Osteoblast (primary cell): ENCODE results near the gene USF2. TPM values are rescaled to one million over a fixed set of nuclear protein-coding genes. Genes with fewer than 3 reads are reported as not detected.

Experiments used
- DNase-seq: peaks from one replicate; pipeline ENCODE4 v3.0.0; 2011; ENCODE audit warnings: low spot score, mixed read lengths; ENCODE audit not compliant: insufficient read length; ENCODE audit errors: missing footprints
- H2AFZ ChIP-seq: 2 replicates; pipeline ENCODE4 v1.6.0; 2011; ENCODE audit warnings: mild to moderate bottlenecking, low read length
- H3K27ac ChIP-seq: 2 replicates; pipeline ENCODE4 v1.5.1; 2011; ENCODE audit warnings: mild to moderate bottlenecking, low read depth, low read length, moderate library complexity
- H3K27me3 ChIP-seq: 2 replicates; pipeline ENCODE4 v1.6.0; 2012; ENCODE audit warnings: mild to moderate bottlenecking, control low read depth, inconsistent platforms, low read length, moderate library complexity; ENCODE audit not compliant: insufficient read depth
- H3K36me3 ChIP-seq: 2 replicates; pipeline ENCODE4 v1.5.1; 2011; ENCODE audit warnings: mild to moderate bottlenecking, low read length, control low read depth, moderate library complexity; ENCODE audit not compliant: insufficient read depth
- H3K4me1 ChIP-seq: 2 replicates; pipeline ENCODE4 v1.5.1; 2011; ENCODE audit warnings: mild to moderate bottlenecking, low read length, control low read depth, moderate library complexity; ENCODE audit not compliant: insufficient read depth
- H3K4me2 ChIP-seq: 2 replicates; pipeline ENCODE4 v1.6.0; 2011; ENCODE audit warnings: mild to moderate bottlenecking, low read length; ENCODE audit not compliant: insufficient read depth
- H3K4me3 ChIP-seq: fragments of 200-600 bp; sonication (generic); 3 replicates; pipeline ENCODE4 v1.5.1; 2012; ENCODE audit warnings: mild to moderate bottlenecking, low read length, inconsistent platforms; ENCODE audit not compliant: insufficient read depth
- H3K79me2 ChIP-seq: 2 replicates; pipeline ENCODE4 v1.6.0; 2012; ENCODE audit warnings: mild to moderate bottlenecking, low read length, control low read depth, inconsistent platforms; ENCODE audit not compliant: insufficient read depth
- H3K9me3 ChIP-seq: 2 replicates; pipeline ENCODE4 v1.5.1; 2011; ENCODE audit warnings: low read depth, low read length, control low read depth
- H4K20me1 ChIP-seq: 2 replicates; pipeline ENCODE4 v1.6.0; 2012; ENCODE audit warnings: mild to moderate bottlenecking, low read length, control low read depth; ENCODE audit not compliant: insufficient read depth
- CTCF ChIP-seq: IDR thresholded peaks from 2 replicates; pipeline ENCODE4 v1.5.1; 2011; ENCODE audit warnings: mild to moderate bottlenecking, low read depth, low read length, moderate library complexity; ENCODE audit errors: extremely low read depth
- total RNA-seq: library from RNA; depleted of rRNA; stranded (reverse); fragments of >200 nt; gene quantifications from 2 replicates; pipeline ENCODE4 v1.2.3, GENCODE V29; 2012

USF2 gene
- total RNA-seq, 1 donor, result 66.2 TPM

- Histone ChIP-seq H3K79me2 (no peaks in the 10 kb centered on the region), H2AFZ (no peak overlapping the region), H3K4me3 (no peak overlapping the region), H3K4me1 (no peaks in the 10 kb centered on the region), H3K27ac (no peak overlapping the region), H3K27me3 (peaks cover 30% of the 10 kb centered on the region), H3K36me3 (no peaks in the 10 kb centered on the region), H3K4me2 (no peak overlapping the region), H4K20me1 (no peaks in the 10 kb centered on the region), H3K9me3 (no peaks in the 10 kb centered on the region)
- peak; percentile 80 for DNase-seq
- no peak for TF ChIP-seq CTCF
Observed at GRCh38 chr19:35293363-35293739, 24.6 kb downstream of the USF2 start.

GRCh38 chr19:35293808-35294207, 25.0 kb downstream of the USF2 start:
- Histone ChIP-seq H3K4me1 (no peaks in the 10 kb centered on the region), H3K27me3 (peaks cover 25% of the 10 kb centered on the region), H3K79me2 (no peaks in the 10 kb centered on the region), H3K27ac (no peak overlapping the region), H2AFZ (no peak overlapping the region), H3K36me3 (no peaks in the 10 kb centered on the region), H3K9me3 (no peaks in the 10 kb centered on the region), H3K4me3 (no peak overlapping the region), H4K20me1 (no peaks in the 10 kb centered on the region), H3K4me2 (no peak overlapping the region)
- TF ChIP-seq CTCF, result no peak
- DNase-seq, result peak; percentile 11

GRCh38 chr19:35294328-35294727, 25.6 kb downstream of the USF2 start:
- Histone ChIP-seq H4K20me1 (no peaks in the 10 kb centered on the region), H3K36me3 (no peaks in the 10 kb centered on the region), H3K4me3 (no peak overlapping the region), H3K27me3 (peaks cover 25% of the 10 kb centered on the region), H3K4me2 (no peak overlapping the region), H3K9me3 (no peaks in the 10 kb centered on the region), H2AFZ (no peak overlapping the region), H3K4me1 (no peaks in the 10 kb centered on the region), H3K27ac (no peak overlapping the region), H3K79me2 (no peaks in the 10 kb centered on the region)
- TF ChIP-seq CTCF, result no peak
- peak; percentile 54 for DNase-seq

GRCh38 chr19:35294859-35295791, 26.4 kb downstream of the USF2 start:
- no peaks in the 10 kb centered on the region for H3K4me1 ChIP-seq
- no peaks in the 10 kb centered on the region for H3K36me3 ChIP-seq
- peak; percentile 65 for DNase-seq
- no peak for TF ChIP-seq CTCF
- H2AFZ ChIP-seq, result no peak overlapping the region
- H3K9me3 ChIP-seq, result no peaks in the 10 kb centered on the region
- no peaks in the 10 kb centered on the region for H4K20me1 ChIP-seq
- H3K27ac ChIP-seq, result no peak overlapping the region
- peaks cover 25% of the 10 kb centered on the region for H3K27me3 ChIP-seq
- no peak overlapping the region for H3K4me3 ChIP-seq
- H3K4me2 ChIP-seq, result no peak overlapping the region
- no peaks in the 10 kb centered on the region for H3K79me2 ChIP-seq
